Esophagus muscularis mucosa (tissue), 4 donors: ENCODE data around the gene SPDL1.

Experiments
- CTCF ChIP-seq, 3 experiments: fragments of 200-600 bp in 2 of 3; fragments of 450-650 bp in 1 of 3; sonication (generic) in 2 of 3; IDR thresholded peaks; one replicate each; pipeline ENCODE4 v1.5.1; 2017 to 2019; ENCODE audit warnings: antibody characterized with exemption in 3 of 3, mild to moderate bottlenecking in 2 of 3, moderate library complexity in 1 of 3
- EP300 ChIP-seq: sonication (generic); formaldehyde crosslinking; IDR thresholded peaks from one replicate; pipeline ENCODE4 v1.6.1; 2017; ENCODE audit warnings: antibody characterized with exemption
- POLR2A ChIP-seq: fragments of 450-650 bp; IDR thresholded peaks from one replicate; pipeline ENCODE4 v1.6.1; 2017; ENCODE audit warnings: antibody characterized with exemption, moderate library complexity, mild to moderate bottlenecking, low read depth
- POLR2AphosphoS5 ChIP-seq, 2 donors: sonication (generic); formaldehyde crosslinking; IDR thresholded peaks; one replicate each; pipeline ENCODE4 v1.6.1; 2017; ENCODE audit warnings: antibody characterized with exemption in 2 of 2

GRCh38 chr5:169634606-169635005 is 51.0 kb downstream of the SPDL1 start:
- TF ChIP-seq POLR2AphosphoS5 (IDR thresholded peaks at IDR 0.05) (no peak), CTCF (IDR thresholded peaks at IDR 0.05) (no peak), POLR2A (no peak), EP300 (no peak)
